DOHH2 (cell line): ENCODE measurements around the gene TXNDC2.

Source experiments
- H3F3A ChIP-seq: fragments of 200-600 bp; sonication (generic), shearing (Covaris generic); 2 replicates; pipeline ENCODE4 v1.6.0; 2016; ENCODE audit warnings: antibody characterized with exemption, mild to moderate bottlenecking; ENCODE audit not compliant: control insufficient read depth, insufficient read depth
- H3K27ac ChIP-seq: fragments of 200-600 bp; sonication (generic); 2 replicates; pipeline ENCODE4 v1.5.1; 2014; ENCODE audit warnings: low read depth, mild to moderate bottlenecking, low read length, moderate library complexity
- H3K27me3 ChIP-seq: fragments of 200-600 bp; sonication (generic); 2 replicates; pipeline ENCODE4 v1.6.1; 2014; ENCODE audit warnings: mild to moderate bottlenecking, low read length, mixed read lengths; ENCODE audit not compliant: control insufficient read depth
- H3K36me3 ChIP-seq: fragments of 200-600 bp; sonication (generic); 2 replicates; pipeline ENCODE4 v1.6.1; 2014; ENCODE audit warnings: mild to moderate bottlenecking, low read length, moderate library complexity, mixed read lengths; ENCODE audit not compliant: control insufficient read depth
- H3K4me1 ChIP-seq: fragments of 200-600 bp; sonication (generic); 2 replicates; pipeline ENCODE4 v1.6.1; 2014; ENCODE audit warnings: mild to moderate bottlenecking, low read length, mixed read lengths; ENCODE audit not compliant: control insufficient read depth
- H3K4me2 ChIP-seq: fragments of 200-600 bp; sonication (generic); 2 replicates; pipeline ENCODE4 v1.6.0; 2014; ENCODE audit warnings: mild to moderate bottlenecking, low read length, moderate library complexity
- H3K4me3 ChIP-seq: fragments of 200-600 bp; sonication (generic); 2 replicates; pipeline ENCODE4 v1.5.1; 2014; ENCODE audit warnings: mild to moderate bottlenecking, low read length, mixed read lengths
- H3K79me2 ChIP-seq: fragments of 200-600 bp; sonication (generic); 2 replicates; pipeline ENCODE4 v1.6.1; 2014; ENCODE audit warnings: mild to moderate bottlenecking, low read length, mixed read lengths; ENCODE audit not compliant: control insufficient read depth
- H3K9me2 ChIP-seq: fragments of 200-600 bp; sonication (generic); replicated peaks from 2 replicates; pipeline ENCODE4 v1.6.1; 2014; ENCODE audit warnings: mild to moderate bottlenecking, low read length, mixed read lengths; ENCODE audit not compliant: control insufficient read depth
- H3K9me3 ChIP-seq: fragments of 200-600 bp; sonication (generic); 2 replicates; pipeline ENCODE4 v1.6.1; 2014; ENCODE audit warnings: antibody characterized with exemption, low read length, mixed read lengths; ENCODE audit not compliant: control insufficient read depth, insufficient read depth
- H4K20me1 ChIP-seq: fragments of 200-600 bp; sonication (generic); 2 replicates; pipeline ENCODE4 v1.6.0; 2014; ENCODE audit warnings: low read depth, mild to moderate bottlenecking, antibody characterized with exemption, low read length, moderate library complexity; ENCODE audit not compliant: control insufficient read depth, insufficient read depth
- EZH2phosphoT487 ChIP-seq: fragments of 200-600 bp; sonication (generic); IDR thresholded peaks from 2 replicates; pipeline ENCODE4 v1.6.1; 2017; ENCODE audit warnings: borderline replicate concordance, mild to moderate bottlenecking, antibody characterized with exemption, low read length, moderate library complexity, mixed read lengths
- TF ChIP-seq, protein P1 (sequence below): fragments of 200-600 bp; sonication (generic); IDR thresholded peaks from one replicate; pipeline ENCODE4 v1.5.1; 2014; ENCODE audit warnings: antibody characterized with exemption, mild to moderate bottlenecking, low read depth, low read length; ENCODE audit not compliant: poor library complexity, severe bottlenecking

Gene TXNDC2

DNA sequence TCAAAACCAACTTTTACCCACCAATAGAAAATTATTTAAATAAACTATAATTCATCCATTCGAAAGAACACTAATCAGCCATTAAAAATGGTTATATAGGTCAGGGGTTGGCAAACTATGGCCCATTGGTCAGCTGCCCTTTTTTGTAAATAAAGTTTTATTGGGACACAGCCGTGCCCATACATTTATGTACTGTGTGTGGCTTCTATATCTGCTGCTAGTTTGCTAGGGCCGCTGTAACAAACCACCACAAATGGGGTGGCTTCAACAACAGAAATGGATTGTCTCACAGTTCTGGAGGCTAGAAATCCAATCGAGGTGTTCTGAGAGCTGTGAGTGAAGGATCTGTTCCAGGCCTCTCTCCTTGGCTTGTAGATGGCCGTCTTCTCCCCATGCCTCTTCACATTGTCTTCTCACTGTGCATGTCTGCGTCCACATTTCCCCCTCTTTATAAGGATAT, 7.0 kb upstream of the TXNDC2 start:
- H3K27me3 ChIP-seq: no peaks in the 10 kb centered on the region
- H3K4me1 ChIP-seq: no peaks in the 10 kb centered on the region
- no peak overlapping the region for H3K27ac ChIP-seq

DNA sequence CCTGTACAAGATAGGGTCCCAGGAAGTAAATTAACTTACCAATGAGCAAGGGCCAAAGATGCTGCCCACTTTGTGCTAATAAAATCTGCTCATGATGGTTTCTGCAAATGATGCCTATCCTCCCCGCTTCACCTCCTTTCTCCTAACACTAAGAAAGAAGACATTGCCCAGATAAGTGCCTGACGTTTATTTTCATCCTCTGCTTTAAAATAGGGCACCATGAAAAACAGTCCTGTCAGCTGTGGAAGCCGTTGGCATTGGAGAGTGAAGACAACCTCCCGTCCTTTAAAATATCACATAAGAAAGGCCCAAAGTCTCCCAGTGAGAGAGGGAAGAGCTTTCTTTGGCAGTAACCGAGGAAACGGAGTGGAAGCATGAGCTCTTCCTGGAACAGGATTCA, 1.7 kb upstream of the TXNDC2 start:
- H3F3A ChIP-seq: no peaks in the 10 kb centered on the region
- no peaks in the 10 kb centered on the region for H3K9me2 ChIP-seq
- no peak overlapping the region for H3K4me3 ChIP-seq
- H3K79me2 ChIP-seq: no peaks in the 10 kb centered on the region
- H3K27ac ChIP-seq: no peak overlapping the region
- no peak overlapping the region for H3K4me2 ChIP-seq
- H4K20me1 ChIP-seq: no peaks in the 10 kb centered on the region
- H3K36me3 ChIP-seq: no peaks in the 10 kb centered on the region
- no peaks in the 10 kb centered on the region for H3K27me3 ChIP-seq
- no peaks in the 10 kb centered on the region for H3K9me3 ChIP-seq
- H3K4me1 ChIP-seq: no peaks in the 10 kb centered on the region
- TF ChIP-seq, protein P1, sequence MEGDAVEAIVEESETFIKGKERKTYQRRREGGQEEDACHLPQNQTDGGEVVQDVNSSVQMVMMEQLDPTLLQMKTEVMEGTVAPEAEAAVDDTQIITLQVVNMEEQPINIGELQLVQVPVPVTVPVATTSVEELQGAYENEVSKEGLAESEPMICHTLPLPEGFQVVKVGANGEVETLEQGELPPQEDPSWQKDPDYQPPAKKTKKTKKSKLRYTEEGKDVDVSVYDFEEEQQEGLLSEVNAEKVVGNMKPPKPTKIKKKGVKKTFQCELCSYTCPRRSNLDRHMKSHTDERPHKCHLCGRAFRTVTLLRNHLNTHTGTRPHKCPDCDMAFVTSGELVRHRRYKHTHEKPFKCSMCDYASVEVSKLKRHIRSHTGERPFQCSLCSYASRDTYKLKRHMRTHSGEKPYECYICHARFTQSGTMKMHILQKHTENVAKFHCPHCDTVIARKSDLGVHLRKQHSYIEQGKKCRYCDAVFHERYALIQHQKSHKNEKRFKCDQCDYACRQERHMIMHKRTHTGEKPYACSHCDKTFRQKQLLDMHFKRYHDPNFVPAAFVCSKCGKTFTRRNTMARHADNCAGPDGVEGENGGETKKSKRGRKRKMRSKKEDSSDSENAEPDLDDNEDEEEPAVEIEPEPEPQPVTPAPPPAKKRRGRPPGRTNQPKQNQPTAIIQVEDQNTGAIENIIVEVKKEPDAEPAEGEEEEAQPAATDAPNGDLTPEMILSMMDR: no peak
- no peak for TF ChIP-seq EZH2phosphoT487

More for the DNA sequence above, 7.0 kb upstream of the TXNDC2 start:
- Histone ChIP-seq H3K79me2 (no peaks in the 10 kb centered on the region), H3K9me2 (no peaks in the 10 kb centered on the region), H3K4me3 (no peak overlapping the region), H3K36me3 (no peaks in the 10 kb centered on the region), H4K20me1 (no peaks in the 10 kb centered on the region), H3K4me2 (no peak overlapping the region), H3F3A (no peaks in the 10 kb centered on the region), H3K9me3 (no peaks in the 10 kb centered on the region)
- no peak for TF ChIP-seq EZH2phosphoT487
- TF ChIP-seq, protein P1: no peak

DNA sequence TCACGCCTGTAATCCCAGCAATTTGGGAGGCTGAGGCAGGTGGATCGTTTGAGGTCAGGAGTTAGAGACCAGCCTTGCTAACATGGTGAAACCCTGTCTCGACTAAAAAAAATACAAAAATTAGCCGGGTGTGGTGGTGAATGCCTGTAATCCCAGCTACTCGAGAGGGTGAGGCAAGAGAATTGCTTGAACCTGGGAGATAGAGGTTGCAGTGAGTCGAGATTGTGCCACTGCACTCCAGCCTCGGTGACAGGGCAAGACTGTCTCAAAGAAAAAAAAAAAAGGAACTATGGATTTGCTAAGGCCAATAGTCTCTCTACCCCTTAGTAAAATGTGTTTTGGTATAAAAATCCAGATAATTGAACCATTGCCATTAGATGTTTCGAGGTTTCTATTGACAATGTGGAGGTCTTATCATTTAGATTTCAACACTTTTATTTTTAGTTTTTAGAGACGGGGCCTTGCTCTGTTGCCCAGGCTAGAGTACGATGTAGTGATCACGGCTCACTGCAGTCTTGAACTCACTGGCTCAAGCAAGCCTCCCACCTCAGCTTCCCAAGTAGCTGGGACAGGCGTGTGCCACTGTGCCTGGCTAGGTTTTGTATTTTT, 1.1 kb upstream of the TXNDC2 start:
- Histone ChIP-seq H3K9me3 (no peaks in the 10 kb centered on the region), H3K4me1 (no peaks in the 10 kb centered on the region), H3K4me2 (no peak overlapping the region), H3F3A (no peaks in the 10 kb centered on the region), H3K9me2 (no peaks in the 10 kb centered on the region), H3K27ac (no peak overlapping the region), H4K20me1 (no peaks in the 10 kb centered on the region), H3K36me3 (no peaks in the 10 kb centered on the region), H3K4me3 (no peak overlapping the region), H3K79me2 (no peaks in the 10 kb centered on the region), H3K27me3 (no peaks in the 10 kb centered on the region)
- no peak for TF ChIP-seq EZH2phosphoT487
- TF ChIP-seq, protein P1: no peak
